Measurements from ENCODE around the gene BEGAIN.

DNA sequence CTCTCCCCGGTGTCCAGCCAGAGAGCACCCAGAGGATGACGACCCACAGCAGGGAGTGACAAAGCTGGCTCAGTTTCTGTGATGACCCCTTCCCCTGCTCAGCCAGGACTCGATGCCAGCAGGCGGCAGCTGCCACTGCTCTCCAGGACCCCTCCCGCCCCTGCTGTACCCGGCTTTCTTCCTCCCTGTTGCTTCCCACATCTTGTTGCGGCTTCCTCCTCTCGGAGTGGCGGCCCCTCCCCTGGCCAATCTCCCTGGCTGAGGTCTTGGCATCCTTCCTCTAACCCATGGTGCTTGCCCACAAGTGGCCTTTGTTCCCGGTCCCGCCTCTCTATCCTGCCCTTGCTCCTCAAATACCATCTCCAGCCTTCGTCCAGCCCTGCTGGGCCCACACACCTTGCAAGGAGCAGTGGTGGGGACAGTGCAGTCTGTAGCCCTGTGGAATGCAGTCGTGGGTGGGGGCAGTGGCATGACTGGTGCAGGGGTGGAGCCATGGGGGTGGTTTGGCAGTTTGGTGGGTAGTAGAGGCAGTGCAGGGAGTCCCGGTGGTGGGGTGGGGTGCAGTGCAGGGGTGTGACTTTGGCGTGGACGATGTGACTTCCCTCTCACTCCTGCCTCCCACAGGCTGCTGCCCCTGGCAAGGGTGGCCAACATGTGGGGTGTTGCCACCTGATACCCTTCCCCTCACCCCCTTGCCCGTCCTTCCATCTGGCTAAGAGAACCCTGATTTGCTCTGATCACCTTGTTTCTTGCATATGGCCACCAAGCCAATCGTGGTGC lies 16.3 kb upstream of the BEGAIN start:
- TF ChIP-seq POLR2A (IDR thresholded peaks at IDR 0.05), result no peak
- TF ChIP-seq, protein P1, sequence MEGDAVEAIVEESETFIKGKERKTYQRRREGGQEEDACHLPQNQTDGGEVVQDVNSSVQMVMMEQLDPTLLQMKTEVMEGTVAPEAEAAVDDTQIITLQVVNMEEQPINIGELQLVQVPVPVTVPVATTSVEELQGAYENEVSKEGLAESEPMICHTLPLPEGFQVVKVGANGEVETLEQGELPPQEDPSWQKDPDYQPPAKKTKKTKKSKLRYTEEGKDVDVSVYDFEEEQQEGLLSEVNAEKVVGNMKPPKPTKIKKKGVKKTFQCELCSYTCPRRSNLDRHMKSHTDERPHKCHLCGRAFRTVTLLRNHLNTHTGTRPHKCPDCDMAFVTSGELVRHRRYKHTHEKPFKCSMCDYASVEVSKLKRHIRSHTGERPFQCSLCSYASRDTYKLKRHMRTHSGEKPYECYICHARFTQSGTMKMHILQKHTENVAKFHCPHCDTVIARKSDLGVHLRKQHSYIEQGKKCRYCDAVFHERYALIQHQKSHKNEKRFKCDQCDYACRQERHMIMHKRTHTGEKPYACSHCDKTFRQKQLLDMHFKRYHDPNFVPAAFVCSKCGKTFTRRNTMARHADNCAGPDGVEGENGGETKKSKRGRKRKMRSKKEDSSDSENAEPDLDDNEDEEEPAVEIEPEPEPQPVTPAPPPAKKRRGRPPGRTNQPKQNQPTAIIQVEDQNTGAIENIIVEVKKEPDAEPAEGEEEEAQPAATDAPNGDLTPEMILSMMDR (IDR thresholded peaks at IDR 0.05 in 8 of 11, conservative IDR thresholded peaks at IDR 0.05 in 3 of 11), result no peak
- no peak for TF ChIP-seq POLR2AphosphoS5 (IDR thresholded peaks at IDR 0.05)

Measured in spleen (tissue), 7 donors.